Measurements from ENCODE around the gene ARHGAP21. TPM values are rescaled to one million over a fixed set of nuclear protein-coding genes. Genes with fewer than 3 reads are reported as not detected.

Gene ARHGAP21
- 66.1 and 71.1 TPM in 2 replicates for total RNA-seq

GRCh38 chr10:24723788-24724380 lies at the start of gene ARHGAP21:
TSS of gene ARHGAP21 (minus strand) at chr10:24723887. CDS start at chr10:24721899, 1,988 bp downstream.

Other genes with a start within 250 kb of the ARHGAP21 start
- 19.4 and 23.3 TPM in 2 replicates for gene PRTFDC1, start 228.7 kb upstream of the ARHGAP21 start, total RNA-seq